IPS DF 19.7 (cell line): ENCODE measurements around the gene RPS15.
"Not testable (repeated sequence)": the region's sequence is repeated elsewhere in the genome, so short reads cannot be mapped to it uniquely, and the experiment has no call there.

Source experiments
- DNase-seq: peaks from one replicate; pipeline ENCODE4 v3.0.0-alpha.2; 2013; ENCODE audit warnings: low read depth, low spot score

Gene RPS15

GRCh38 chr19:1433119-1434039 is 4.8 kb upstream of the RPS15 start:
- DNase-seq, result no peak

GRCh38 chr19:1434040-1434366 is 4.2 kb upstream of the RPS15 start:
- DNase-seq, result no peak

- DNase-seq, result no peak
Observed at GRCh38 chr19:1434577-1435060, 3.6 kb upstream of the RPS15 start.

- no peak for DNase-seq
Observed at GRCh38 chr19:1435378-1435989, 2.7 kb upstream of the RPS15 start.

- DNase-seq, result no peak
Observed at GRCh38 chr19:1437609-1438008, 587 bp upstream of the RPS15 start.

- no peak for DNase-seq
Observed at GRCh38 chr19:1438933-1439354, 748 bp downstream of the RPS15 start.

GRCh38 chr19:1439525-1440417 is 1.6 kb downstream of the RPS15 start:
- not testable (repeated sequence) for DNase-seq

- no peak for DNase-seq
Observed at GRCh38 chr19:1440418-1440801, 2.2 kb downstream of the RPS15 start.

GRCh38 chr19:1441022-1441426 is 2.8 kb downstream of the RPS15 start:
- no peak for DNase-seq

GRCh38 chr19:1441677-1442438 is 3.7 kb downstream of the RPS15 start:
- DNase-seq, result no peak

GRCh38 chr19:1445185-1445931 is 7.2 kb downstream of the RPS15 start:
- DNase-seq, result no peak

- no peak for DNase-seq
Observed at GRCh38 chr19:1445932-1446712, 7.9 kb downstream of the RPS15 start.

- no peak for DNase-seq
Observed at GRCh38 chr19:1446713-1447481, 8.7 kb downstream of the RPS15 start.

GRCh38 chr19:1447504-1447903 is 9.3 kb downstream of the RPS15 start:
- no peak for DNase-seq

- no peak for DNase-seq
Observed at GRCh38 chr19:1447944-1448343, 9.7 kb downstream of the RPS15 start.

- no peak for DNase-seq
Observed at GRCh38 chr19:1449467-1450442, 11.6 kb downstream of the RPS15 start, which contains the start of gene APC2. APC2 (plus strand) TSS chr19:1450121; CDS start chr19:1453002, 2,881 bp downstream.
